Measurements from ENCODE around the gene SLC9A4.

The SLC9A4 gene, protein sequence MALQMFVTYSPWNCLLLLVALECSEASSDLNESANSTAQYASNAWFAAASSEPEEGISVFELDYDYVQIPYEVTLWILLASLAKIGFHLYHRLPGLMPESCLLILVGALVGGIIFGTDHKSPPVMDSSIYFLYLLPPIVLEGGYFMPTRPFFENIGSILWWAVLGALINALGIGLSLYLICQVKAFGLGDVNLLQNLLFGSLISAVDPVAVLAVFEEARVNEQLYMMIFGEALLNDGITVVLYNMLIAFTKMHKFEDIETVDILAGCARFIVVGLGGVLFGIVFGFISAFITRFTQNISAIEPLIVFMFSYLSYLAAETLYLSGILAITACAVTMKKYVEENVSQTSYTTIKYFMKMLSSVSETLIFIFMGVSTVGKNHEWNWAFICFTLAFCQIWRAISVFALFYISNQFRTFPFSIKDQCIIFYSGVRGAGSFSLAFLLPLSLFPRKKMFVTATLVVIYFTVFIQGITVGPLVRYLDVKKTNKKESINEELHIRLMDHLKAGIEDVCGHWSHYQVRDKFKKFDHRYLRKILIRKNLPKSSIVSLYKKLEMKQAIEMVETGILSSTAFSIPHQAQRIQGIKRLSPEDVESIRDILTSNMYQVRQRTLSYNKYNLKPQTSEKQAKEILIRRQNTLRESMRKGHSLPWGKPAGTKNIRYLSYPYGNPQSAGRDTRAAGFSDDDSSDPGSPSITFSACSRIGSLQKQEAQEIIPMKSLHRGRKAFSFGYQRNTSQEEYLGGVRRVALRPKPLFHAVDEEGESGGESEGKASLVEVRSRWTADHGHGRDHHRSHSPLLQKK

DNA sequence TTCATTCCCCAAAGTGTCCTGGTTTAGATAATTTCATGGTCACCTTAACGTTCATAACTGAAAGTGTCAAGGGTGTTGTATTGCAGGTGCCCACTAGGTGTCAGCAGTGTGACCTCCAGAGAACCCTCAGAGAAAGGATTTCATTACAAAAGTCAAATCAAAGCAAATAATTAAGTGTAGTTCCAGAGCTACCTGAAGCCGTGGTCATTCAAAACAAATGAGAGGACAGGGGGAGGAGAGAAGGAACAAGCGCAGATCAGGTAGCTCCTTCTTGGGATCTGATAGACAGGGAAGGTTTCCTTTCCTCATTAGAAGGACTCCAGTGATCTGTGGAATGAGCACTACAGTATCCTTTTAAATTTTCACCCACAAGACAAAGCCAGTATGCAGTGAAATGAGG is at the start of gene SLC9A4:
Gene SLC9A4, plus strand, starts transcription at position 207 of the 400 bp plus-strand sequence. CDS start 534 bp downstream, outside the sequence.
- no peak for DNase-seq

DNA sequence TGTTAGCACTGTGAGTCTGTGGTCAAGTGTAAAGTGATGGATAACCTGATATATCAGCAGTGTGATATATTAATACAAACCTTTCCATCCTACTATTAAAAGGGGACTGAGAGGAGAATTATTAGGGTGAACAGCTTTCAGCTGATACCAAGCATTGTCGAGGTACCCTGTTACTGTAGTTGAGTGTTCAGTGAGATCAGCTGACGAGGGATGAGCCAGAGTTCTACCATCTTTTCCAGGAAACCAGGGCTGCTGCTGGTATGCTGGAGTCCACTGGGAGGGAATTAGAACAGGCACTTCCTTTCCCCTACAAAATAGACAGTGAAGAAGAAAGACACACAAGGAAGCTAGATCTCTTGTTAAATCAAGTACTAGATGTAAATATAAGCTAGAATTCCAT is 49.7 kb upstream of the SLC9A4 start:
- no peak for DNase-seq

DNA sequence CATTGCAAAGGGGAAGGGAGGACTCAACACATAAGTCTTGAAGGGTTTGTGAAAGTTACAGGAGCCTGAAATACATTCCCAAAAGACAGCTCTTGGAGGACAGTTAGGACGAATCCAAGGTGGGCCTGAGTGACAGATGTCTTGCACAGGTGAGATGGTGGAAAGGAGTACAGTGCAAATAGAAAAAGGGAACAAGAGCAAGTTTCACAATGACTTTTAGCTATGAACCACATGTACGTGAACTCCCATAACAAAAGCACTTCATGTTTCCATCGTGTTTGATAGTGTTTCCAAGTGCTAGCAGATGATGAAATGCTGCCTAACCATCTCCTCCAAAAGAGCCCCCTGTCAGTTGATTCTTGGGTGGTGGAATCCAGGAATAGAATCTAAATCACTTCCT is 48.3 kb upstream of the SLC9A4 start:
- no peak for DNase-seq

DNA sequence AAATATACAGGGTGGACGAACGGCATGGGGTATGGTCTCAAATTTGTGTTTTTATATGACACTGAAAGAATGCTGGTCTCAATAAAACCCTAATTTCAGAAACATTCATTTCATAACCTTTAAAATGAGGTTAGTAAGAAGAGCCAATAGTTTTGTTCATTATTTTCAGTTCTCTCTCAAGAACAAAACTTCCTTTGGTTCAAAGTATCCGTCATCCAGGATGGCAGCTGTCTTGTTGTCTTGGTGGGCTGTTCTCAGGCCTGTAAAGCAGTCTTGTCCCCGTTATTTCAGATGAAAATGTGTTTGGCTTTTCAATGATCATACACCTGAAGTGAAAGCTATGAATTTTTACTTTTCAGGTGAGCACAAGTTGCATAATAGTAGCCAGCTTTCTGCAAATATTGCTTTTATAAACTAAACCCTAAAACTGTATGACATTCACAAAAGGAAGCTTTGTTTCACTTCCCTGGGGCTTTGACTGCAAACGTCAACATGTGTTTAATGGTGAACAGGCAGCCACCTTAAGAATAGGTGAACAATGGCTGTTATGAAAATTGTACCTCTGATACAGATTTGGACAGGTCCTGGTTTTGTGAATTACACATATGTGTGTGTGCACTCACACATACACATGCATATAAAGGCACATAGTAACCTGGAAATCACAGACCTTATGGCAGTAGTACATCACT is 47.4 kb upstream of the SLC9A4 start:
- no peak for DNase-seq

DNA sequence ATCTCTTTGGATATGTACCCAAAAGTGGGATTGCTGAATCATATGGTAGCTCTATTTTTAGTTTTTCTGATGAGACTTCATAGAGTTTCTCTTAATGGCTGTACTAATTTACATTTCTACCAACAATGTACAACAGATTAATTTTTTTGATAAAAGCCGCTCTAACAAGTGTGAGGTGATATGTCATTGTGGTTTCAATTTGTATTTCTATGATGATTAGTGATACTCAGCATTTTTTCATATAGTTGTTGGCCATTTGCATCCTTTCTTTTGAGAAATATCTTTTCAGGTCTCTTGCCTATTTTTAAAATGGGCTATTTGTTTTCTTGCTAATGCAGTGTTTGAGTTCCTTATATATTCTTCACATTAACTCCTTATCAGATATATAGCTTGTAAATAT is 45.8 kb upstream of the SLC9A4 start:
- no peak for DNase-seq

DNA sequence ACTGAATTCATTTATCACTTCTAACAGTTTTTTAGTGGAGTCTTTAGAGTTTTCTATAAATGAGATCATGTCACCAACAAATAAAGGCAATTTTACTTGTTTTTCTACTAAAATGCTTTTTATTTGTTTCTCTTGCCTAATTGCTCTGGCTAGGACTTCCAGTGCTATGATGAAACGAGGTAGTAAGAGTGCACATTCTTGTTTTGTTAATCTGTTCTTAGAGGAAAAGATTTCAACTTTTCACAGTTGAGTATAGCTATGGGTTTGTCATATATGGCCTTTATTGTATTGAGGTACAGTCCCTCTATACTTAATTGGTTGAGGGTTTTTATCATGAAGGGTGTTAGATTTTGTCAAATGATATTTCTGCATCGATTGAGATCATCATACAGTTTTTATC is 44.5 kb upstream of the SLC9A4 start:
- DNase-seq: no peak

DNA sequence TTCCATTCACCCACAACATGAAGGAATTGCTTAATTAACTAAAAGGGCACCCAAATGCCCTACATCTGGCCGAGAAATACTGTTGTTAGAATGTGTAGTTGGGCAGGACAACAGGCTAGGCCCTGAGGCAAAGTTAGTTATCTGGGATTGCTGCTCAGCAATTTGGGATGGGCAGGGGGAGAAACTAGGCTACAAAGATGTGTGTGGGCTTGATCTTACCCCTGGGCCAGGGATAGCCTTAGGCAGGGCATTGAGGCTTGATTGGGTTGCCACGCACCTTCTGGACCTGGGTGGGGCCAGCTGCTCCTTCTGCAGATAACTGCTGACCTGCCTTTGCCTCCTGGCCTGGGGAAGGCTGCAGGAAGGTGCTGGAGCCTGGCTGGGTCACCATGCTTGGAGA is 40.6 kb upstream of the SLC9A4 start:
- DNase-seq: no peak

DNA sequence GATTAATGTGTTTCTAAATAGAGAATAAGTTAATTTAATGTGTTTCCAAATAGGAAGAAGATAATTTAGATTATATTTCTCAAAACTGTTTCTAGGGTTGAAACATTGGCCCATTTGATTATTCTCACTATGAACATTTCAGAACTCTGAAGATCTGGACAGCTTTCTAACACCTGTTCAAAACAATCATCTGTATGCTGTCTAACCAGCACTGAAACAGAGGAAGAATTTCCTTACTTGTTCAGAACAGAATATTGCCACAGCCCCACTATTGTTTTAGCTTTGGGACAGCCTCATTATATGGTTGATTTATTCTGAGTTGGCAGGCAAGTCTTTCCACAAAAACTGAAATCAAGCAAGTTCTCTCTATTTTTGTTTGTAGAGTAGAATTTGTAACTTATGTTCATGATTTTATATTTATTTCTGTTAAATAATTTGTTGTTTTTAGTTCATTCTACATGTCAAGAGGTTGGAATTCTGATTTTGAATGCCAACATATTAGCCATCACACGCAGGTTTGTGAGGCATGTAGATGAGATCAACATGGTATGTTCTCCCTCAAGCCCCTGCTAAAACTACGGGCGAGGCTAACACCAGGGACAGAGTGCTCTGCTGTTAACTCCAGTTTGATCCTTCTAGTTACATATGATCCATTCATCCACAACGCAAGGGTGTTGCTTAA is 38.9 kb upstream of the SLC9A4 start:
- no peak for DNase-seq

DNA sequence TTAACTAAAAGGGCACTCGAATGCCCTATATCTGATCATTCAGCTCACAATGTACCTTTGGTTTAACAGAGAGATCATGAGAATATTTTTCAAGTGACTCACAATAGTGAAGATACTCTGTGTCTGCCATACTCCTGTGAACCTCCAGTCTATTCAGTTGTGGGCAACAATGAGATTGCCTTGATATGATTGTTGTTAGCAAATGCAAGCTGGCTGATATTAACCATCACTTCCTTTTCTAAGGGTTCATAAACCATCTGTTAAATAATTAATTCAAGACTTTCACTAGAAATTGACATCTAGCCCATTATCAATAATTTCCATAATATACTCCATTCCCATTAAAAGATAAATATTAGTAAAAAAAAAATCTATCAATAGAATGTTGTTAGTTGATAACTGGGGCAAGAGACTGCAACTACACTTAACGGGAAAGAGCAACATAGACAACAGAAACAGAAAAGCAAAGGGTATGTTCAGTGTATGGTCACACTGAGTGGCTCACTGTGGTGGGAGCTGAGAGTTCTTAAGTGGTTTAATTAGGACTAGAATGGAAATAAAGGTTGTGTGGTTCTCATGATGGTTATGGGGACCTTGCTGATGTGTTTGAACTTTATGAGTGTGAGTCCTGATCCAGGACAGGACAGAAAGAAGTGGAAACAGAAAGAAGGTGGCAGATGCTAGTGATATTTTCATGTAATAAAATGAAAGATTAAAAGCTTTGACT is 38.2 kb upstream of the SLC9A4 start:
- DNase-seq: no peak

DNA sequence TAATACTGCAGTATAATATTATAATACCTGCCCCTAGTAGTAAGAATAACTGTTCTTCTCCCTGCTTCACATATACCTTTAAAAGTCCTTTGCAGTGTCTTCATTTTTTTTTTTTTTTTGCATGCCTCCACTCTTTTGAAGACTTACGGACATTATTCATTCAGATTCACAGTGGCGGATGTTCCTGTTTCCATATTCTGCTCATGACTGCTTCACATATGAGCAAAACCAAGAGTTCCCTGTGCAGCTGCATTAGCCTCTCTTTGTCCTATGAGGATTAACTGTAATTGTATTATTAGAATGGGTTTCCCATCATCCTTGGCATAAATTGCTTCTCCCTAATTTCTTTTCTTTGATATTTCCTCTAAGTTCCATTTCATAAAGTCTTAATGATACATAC is 37.3 kb upstream of the SLC9A4 start:
- DNase-seq: no peak

DNA sequence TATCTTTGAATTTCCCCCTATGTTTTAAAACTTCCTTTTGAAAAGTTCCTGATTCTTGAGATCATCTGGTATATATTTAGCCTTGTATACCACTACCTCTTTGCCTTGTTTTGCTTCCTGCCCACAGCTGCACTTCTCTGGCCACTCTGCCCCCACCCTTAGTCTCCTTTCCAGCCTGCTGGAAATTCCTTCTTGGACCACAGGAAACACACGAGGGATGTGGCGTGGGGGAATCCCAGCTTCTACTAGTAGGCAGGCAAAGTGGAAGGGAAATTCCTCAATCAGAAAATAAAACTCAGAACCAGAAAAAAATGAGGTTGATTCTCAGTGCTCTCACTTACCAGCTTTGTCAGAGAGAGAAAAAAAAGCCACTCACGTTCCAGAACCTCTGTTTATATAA is 36.7 kb upstream of the SLC9A4 start:
- DNase-seq: no peak

DNA sequence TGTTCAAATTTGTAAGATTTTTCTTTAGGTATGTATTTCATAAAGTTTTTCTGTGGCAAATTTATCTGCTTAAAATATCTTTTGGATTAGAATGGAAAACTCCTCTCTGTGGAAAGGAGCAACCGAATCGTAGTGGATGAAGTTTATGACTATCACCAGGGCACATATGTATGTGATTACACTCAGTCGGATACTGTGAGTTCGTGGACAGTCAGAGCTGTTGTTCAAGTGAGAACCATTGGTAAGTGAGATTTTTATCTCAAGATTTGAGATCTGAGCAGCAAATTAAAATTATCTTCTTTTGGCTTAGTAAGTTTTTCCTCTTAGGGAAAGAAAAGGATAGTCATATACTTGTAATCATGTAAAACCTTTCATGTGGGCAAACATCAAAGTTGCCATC is 35.9 kb upstream of the SLC9A4 start:
- no peak for DNase-seq

DNA sequence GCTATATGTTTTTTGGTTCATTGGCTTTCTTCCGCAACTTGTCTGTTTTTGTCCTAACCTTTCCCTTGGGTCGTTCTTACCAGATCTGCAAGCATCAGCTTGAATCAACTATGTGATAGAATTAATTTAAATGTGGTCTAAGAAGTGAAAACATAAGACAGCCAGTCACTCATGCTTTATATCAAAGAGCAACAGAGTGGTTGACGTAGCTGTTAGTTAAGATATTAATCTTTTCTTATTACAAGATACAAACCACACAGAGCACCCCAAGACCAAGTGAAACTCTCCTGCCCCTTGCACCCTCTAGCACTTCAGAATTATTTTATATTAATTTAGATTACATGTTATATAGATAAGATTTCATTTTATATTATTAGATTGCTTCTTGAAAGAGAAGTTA is 34.9 kb upstream of the SLC9A4 start:
- DNase-seq: no peak

DNA sequence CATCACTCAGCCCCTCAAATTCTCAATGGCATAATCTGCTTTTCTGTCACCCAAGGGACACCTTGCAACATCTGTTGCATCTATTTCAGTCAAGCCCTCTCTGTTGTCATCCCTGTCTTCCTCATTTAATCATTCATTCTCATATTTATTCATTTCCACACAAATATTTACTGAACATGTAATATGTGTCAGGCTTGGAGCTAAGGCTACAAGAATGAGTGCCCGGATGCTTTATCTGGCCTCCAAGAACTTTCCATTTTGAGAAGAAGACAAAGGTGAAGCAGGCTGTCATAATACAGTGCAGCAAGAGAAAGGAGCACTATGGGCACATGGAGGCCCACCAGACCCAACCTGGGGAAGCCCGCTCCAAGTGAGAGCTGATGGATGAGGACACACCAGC is 34.4 kb upstream of the SLC9A4 start:
- no peak for DNase-seq

DNA sequence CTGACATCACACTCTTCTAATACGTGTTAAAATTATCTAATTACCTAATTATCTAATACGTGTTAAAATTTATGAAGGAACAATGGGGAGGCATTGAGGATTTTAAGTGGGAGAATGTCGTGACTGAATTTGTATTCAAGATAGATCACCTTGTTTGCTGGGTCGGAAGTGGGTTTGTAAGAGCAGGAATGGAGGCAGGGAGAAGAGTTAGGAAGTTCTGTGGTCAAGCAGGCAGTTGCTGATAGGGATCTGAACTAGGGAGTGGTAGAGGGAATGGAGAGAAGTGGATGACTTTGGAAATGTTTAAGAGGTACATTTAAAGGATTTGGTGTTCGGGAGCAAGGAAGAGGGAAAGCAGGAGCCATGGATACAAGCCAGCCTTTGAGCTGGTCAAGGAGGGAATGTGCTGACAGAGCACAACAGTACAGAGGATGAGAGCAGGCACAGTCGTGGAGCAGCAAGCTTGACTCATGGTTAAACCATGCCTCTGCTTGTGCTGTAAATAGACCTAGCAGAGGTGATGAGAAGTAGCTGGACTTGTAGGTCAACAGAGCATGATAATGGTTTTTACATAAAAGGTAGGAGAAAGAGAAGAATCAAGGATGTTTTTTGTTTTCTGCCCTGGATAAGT is 33.8 kb upstream of the SLC9A4 start:
- DNase-seq: no peak

DNA sequence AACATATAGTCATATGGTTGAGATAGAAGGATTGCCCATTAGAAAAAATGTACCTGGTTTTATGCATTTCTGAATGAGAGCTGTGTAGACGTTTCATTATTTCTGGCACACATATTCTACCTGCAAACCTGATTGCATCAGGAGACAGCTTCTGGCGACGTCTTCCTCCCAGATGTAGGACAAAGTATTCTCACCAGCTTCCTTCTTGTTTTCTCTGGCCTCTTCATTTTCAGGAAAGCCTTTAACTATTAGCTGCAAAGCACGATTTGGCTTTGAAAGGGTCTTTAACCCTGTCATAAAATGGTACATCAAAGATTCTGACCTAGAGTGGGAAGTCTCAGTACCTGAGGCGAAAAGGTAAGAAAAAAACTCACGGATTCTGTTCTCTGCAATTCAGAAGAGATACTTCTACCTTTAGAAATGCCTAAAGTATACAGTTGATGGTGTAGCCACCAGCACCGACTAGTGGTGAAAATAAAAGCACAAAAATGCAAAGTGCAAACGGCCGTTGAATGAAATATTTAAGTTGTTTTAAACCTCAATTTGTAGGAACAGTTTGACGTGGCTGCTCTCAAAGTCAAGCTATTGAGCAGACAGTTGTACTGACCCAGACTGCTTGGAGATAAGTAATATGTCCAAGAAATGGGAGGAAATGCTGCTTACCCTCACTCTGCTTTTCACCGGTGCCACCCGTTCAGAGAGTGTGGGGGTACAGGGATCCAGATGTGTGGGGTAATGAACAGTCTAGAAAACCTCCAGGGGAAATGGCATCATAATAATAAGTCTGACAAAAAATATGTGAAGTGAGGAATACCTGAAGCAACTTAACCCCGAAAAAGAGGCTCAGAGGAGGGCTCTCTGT is 29.8 kb upstream of the SLC9A4 start:
- no peak for DNase-seq

DNA sequence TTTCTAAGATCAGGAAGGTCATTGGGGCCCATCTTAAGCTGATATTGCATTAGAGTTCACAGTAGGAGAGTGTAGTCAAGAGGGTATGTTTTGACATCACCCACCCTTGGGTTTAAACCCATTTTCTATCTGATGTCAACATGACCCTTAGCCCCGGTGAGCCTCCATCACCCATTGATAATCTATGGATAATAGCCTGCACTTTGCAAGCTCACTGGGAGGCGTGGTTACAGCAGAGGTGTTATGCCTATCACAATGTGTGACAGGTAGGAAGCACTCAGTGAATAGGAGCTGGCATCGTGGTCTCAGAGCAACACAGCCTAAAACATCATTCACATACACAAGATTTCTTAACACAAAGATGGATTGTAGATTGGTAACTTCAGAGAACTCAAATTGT is 28.8 kb upstream of the SLC9A4 start:
- no peak for DNase-seq

DNA sequence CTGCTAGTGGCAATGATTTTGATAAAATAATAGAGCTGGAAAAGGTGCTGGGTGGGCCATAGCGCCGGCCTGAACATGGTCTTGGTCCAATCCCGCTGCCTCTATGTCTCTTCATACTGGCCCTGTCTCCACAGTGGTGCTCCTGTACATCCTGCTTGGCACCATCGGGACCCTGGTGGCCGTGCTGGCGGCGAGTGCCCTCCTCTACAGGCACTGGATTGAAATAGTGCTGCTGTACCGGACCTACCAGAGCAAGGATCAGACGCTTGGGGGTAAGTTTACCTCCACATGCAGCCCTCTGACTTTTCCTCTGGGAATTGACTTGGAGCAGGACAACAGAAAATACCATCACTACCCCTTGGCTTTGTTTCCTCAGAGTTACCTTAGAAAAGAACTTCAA is 26.1 kb upstream of the SLC9A4 start:
- no peak for DNase-seq

DNA sequence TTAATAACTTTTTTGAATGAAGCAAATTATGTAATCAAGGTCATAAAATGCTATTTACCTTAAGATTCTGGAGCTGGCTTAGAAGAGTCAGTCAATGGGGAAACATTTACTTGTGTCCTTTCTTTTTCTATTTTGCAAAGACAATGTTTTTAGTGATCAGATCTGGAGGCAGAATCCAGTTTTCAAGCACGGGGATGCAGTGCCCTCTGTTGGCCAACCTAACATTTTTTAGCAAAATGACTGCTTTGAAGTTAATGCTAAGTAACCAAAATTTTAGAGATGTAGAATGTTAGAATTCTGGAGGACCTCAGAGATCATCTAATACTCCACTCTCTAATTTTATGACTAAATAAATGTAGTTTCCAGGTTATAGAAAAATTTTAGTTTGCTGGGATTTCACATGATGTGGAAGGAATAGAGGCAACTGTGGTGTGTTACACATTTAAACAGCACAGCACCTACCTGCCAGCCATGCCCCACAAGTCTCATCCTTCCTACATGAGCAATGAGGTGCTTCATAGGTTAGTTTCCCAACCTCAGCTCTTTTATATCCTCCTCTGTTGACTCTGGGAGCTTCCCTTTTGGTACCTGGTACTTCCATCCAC is 23.6 kb upstream of the SLC9A4 start:
- no peak for DNase-seq

DNA sequence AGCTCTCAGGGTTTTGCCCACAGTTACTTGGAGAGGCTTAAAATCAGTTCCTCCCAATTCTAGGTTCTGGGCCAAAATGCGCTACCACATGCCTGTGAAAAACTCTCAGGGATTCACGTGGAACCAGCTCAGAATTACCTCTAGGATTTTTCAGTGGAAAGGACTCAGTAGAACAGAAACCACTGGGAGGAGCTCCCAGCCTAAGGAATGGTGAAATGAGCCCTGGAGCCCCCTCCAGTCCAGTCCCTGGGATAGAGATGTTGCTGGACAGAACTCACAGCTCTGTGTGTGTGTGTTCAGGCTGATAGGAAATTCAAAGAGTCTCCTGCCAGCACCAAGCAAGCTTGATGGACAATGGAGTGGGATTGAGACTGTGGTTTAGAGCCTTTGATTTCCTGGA is 21.1 kb upstream of the SLC9A4 start:
- DNase-seq: no peak

DNA sequence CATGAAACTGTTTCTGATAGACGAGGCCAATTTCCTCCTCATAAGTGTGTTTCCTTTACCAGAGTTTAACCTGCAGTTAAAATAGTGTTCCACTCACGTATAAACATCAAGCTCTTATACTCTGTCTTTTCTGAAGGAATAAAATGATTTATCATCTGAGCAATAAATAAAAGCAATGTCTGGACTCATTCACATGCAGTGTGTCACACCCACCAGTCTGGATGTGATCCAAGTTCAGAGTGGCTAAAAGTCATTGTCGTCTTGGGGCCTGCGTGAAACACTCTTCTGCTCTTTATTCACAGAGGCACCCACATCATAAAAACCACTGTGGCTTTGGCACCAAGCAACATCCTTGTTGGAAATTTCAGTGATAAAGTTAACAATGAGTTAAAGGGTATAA is 19.5 kb upstream of the SLC9A4 start:
- no peak for DNase-seq

Data from NCI-H1436 (cell line).